NCI-H510A treated with DMSO at 0.1 percent for 48 hours (cell line): Measurements from ENCODE around the gene CSAG1.
"Not testable (repeated sequence)": the region's sequence is repeated elsewhere in the genome, so short reads cannot be mapped to it uniquely, and the experiment has no call there.

Experiments
- DNase-seq: peaks from one replicate; lab custom pipeline; 2025; lab: John Stamatoyannopoulos, UW

The CSAG1 gene, protein sequence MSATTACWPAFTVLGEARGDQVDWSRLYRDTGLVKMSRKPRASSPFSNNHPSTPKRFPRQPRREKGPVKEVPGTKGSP

DNA sequence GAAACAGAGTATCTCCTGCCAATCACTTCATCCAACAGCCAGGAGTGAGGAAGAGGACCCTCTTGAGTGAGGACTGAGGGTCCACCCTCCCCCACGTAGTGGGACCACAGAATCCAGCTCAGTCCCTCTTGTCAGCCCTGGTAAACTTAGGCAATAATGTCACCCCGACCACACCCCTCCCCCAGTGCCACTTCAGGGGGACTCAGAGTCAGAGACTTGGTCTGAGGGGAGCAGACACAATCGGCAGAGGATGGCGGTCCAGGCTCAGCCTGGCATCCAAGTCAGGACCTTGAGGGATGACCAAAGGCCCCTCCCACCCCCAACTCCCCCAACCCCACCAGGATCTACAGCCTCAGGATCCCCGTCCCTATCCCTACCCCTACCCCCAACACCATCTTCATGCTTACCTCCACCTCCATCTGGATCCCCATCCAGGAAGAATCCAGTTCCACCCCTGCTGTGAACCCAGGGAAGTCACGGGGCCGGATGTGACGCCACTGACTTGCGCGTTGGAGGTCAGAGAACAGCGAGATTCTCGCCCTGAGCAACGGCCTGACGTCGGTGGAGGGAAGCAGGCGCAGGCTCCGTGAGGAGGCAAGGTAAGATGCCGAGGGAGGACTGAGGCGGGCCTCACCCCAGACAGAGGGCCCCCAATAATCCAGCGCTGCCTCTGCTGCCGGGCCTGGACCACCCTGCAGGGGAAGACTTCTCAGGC, at the start of gene CSAG1, which contains the start of gene MAGEA12:
CSAG1 (minus strand) TSS at position 461 of the 715 bp plus-strand sequence. CDS start 1,261 bp downstream, outside the sequence.
MAGEA12 (plus strand) TSS at position 497 of the 715 bp plus-strand sequence. CDS start 2,405 bp downstream, outside the sequence.
- peak; percentile 60 for DNase-seq

DNA sequence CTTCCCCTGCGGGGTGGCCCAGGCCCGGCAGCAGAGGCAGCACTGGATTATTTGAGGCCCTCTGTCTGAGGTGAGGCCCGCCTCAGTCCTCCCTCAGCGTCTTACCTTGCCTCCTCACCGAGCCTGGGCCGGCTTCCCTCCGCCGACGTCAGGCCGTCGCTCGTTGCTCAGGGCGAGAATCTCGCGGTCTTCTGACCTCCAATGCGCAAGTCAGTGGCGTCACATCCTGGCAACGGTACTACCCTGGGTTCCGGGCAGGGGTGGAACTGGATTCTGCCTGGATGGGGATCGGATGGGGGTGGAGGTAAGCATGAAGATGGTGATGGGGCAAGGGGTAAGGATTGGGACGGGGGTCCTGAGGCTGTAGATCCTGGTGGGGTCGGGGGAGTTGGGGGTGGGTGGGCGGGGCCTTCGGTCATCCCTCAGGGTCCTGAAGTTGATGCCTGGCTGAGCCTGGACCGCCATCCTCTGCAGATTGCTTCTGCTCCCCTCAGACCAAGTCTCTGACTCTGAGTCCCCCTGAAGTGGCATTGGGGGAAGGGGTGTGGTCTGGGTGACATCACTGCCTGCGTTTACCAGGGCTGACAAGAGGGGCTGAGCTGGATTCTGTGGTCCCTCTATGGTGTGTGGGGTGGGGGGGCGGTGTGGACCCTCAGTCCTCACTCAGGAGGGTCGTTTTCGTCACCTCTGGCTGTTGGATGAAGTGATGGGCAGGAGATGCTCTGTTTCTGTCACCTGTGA, 36.2 kb upstream of the CSAG1 start, which contains the start of gene MAGEA6:
MAGEA6 (minus strand) TSS at position 141 of the 741 bp plus-strand sequence. CDS start 2,039 bp downstream, outside the sequence.
- DNase-seq, result not testable (repeated sequence)

DNA sequence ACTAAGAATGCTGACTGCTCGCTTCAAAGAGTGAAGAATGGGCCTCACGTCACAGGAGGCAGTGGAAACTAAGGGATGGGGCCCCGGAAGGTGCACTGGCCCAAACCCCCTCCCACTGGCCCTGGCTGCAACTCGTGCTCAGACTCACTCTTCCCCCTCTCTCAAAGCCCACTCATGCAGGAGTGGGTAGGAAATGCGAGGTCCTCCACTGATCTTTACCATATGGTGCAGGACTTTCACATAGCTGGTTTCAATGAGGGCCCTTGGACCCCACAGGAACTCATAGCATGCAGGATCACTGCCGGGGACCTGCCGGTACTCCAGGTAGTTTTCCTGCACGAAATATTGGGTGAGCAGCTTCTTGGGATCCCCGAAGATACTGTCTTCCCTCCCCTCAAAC, 33.0 kb upstream of the CSAG1 start:
- not testable (repeated sequence) for DNase-seq

DNA sequence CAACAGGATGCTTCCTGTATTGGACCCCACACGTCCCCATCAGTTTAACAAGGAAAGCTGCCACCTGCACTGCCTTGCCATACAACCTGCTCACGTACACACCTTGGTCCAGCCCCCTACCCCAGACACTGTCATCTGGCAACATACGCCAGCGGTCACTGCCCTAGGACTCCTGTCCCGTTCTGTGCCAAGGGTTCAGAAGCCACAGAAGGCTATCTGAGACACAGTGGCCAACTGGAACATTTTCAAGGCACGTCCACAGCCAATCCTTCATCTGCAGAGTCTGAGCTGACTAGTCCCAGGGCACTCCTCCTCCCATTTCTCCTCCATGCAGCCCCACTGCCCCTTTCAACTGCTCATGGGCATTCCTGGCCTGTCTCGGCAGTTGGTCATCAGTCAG, 28.1 kb upstream of the CSAG1 start:
- DNase-seq, result not testable (repeated sequence)

DNA sequence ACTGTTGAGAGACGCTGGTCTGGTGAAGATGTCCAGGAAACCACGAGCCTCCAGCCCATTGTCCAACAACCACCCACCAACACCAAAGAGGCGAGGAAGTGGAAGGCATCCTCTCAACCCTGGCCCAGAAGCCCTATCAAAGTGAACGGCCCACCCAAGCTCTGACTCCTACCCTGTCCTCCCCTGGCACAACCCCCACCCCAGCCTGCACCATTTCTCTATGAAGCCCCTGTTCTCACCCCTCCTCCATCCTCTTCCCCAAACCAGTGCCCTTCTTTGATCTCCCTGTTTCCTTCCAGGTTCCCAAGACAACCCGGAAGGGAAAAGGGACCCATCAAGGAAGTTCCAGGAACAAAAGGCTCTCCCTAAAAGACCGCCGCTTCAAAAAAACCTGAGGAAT, 26.0 kb upstream of the CSAG1 start:
- not testable (repeated sequence) for DNase-seq

DNA sequence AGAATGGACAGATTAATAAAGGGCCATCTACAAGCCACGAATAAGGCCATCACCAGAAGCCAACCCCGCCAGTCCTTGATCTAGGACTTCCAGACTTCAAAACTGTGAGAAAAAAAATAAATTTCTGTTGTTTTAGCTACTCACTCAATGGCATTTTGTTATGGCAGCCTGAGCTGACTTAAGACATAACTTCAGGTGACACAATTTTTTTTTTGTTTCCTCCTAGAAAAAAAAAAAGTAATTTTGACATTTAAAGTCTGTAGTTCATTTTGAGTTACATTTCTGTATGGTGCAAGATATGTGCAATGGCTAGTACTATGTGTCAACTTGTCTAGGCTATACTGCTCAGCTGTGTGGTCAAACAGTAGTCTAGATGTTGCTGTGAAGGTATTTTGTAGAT, 25.4 kb upstream of the CSAG1 start, which contains the start of gene CSAG3:
CSAG3 (plus strand) TSS at position 301 of the 400 bp plus-strand sequence.
- DNase-seq, result not testable (repeated sequence)

DNA sequence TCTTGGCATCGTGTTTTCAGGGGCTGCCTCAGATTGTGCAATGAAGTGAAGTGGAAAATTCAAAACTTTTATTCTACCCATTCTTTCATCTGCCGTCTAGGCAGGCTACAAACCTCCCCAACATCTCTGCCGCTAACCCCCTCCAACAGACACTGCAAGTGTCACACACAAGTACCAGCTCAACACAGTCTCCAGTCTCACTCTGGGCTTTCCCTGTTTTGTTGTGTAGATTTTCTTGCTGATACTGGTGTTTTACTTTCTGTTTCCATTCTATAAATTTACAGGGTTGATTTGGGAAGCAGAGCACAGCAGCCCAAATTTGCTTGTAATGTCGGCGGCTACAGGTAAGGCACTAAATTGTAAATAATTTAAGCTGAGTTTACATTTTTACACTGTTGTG, 21.4 kb upstream of the CSAG1 start:
- not testable (repeated sequence) for DNase-seq

DNA sequence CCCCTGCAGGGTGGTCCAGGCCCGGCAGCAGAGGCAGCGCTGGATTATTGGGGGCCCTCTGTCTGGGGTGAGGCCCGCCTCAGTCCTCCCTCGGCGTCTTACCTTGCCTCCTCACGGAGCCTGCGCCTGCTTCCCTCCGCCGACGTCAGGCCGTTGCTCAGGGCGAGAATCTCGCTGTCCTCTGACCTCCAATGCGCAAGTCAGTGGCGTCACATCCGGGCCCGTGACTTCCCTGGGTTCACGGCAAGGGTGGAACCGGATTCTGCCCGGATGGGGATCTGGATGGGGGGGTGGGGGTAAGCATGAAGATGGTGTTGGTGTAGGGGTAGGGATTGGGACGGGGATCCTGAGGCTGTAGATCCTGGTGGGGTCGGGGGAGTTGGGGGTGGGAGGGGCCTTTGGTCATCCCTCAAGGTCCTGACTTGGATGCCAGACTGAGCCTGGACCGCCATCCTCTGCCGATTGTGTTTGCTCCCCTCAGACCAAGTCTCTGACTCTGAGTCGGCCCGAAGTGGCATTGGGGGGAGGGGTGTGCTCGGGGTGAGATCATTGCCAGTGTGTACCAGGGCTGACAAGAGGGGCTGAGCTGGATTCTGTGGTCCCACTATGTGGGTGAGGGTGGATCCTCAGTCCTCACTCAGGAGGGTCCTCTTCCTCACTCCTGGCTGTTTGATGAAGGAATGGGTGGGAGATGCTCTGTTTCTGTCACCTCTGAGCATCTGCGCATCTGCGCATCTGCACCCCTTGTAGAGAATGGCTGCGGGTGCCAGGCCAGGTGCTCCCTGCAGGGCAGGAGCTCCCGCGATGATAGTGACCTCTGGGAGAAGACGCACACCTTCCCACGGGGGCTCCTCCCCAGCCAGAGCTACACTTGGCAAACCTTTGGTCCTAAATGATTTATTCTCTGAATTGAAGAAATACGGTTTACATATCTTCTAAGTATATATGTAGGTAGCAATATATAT, 20.4 kb upstream of the CSAG1 start, which contains the start of gene MAGEA2:
MAGEA2 (minus strand) TSS at position 157 of the 965 bp plus-strand sequence. CDS start 2,479 bp downstream, outside the sequence.
- DNase-seq, result not testable (repeated sequence)

DNA sequence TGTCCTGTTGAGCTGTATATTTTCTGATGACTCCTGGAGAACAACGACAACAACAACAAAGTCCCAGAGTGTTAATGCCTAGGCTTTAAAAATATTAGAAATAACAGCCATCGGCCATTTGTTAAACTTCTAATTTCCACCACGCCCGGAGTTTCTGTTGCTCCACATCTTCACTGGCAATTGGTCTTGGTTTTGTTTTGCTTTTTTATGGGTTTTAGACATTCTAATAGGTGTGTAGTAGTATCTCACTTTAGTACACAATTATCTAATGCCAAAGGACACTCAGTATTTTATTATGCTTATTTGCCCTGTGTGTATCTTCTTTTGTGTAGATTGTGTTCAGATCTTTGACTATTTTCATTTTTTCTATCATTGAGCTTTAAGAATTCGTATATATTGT, 5.0 kb upstream of the CSAG1 start:
- no peak for DNase-seq

DNA sequence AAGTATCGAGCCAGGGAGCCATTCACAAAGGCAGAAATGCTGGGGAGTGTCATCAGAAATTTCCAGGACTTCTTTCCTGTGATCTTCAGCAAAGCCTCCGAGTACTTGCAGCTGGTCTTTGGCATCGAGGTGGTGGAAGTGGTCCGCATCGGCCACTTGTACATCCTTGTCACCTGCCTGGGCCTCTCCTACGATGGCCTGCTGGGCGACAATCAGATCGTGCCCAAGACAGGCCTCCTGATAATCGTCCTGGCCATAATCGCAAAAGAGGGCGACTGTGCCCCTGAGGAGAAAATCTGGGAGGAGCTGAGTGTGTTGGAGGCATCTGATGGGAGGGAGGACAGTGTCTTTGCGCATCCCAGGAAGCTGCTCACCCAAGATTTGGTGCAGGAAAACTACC, 3.0 kb upstream of the CSAG1 start:
- DNase-seq, result not testable (repeated sequence)

DNA sequence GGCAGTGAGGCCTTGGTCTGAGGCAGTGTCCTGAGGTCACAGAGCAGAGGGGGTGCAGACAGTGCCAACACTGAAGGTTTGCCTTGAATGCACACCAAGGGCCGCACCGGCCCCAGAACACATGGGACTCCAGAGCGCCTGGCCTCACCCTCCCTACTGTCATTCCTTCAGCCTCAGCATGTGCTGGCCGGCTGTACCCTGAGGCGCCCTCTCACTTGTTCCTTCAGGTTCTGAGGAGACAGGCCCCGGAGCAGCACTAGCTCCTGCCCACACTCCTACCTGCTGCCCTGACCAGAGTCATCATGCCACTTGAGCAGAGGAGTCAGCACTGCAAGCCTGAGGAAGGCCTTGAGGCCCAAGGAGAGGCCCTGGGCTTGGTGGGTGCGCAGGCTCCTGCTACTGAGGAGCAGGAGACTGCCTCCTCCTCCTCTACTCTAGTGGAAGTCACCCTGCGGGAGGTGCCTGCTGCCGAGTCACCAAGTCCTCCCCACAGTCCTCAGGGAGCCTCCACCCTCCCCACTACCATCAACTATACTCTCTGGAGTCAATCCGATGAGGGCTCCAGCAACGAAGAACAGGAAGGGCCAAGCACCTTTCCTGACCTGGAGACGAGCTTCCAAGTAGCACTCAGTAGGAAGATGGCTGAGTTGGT, 2.5 kb upstream of the CSAG1 start:
- no peak for DNase-seq

DNA sequence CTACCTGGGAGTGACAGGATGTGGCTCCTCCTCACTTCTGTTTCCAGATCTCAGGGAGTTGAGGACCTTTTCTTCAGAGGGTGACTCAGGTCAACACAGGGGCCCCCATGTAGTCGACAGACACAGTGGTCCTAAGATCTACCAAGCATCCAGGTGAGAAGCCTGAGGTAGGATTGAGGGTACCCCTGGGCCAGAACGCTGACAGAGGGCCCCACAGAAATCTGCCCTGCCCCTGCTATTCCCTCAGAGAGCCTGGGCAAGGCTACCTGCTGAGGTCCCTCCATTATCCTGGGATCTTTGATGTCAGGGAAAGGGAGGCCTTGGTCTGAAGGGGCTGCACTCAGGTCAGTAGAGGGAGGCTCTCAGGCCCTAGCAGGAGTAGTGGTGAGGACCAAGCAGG, 1.6 kb upstream of the CSAG1 start:
- DNase-seq, result no peak

DNA sequence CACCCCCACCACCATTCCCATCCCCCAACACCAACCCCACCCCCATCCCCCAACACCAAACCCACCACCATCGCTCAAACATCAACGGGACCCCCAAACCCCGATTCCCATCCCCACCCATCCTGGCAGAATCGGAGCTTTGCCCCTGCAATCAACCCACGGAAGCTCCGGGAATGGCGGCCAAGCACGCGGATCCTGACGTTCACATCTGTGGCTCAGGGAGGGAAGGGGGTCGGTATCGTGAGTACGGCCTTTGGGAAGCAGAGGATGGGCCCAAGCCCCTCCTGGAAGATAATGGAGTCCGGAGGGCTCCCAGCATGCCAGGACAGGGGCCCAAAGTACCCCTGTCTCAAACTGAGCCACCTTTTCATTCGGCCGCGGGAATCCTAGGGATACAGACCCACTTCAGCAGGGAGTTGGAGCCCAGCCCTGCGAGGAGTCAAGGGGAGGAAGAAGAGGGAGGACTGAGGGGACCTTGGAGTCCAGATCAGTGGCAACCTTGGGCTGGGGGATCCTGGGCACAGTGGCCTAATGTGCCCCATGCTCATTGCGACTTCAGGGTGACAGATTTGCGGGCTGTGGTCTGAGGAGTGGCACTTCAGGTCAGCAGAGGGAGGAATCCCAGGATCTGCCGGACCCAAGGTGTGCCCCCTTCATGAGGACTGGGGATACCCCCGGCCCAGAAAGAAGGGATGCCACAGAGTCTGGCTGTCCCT, 780 bp upstream of the CSAG1 start:
- DNase-seq, result not testable (repeated sequence)

DNA sequence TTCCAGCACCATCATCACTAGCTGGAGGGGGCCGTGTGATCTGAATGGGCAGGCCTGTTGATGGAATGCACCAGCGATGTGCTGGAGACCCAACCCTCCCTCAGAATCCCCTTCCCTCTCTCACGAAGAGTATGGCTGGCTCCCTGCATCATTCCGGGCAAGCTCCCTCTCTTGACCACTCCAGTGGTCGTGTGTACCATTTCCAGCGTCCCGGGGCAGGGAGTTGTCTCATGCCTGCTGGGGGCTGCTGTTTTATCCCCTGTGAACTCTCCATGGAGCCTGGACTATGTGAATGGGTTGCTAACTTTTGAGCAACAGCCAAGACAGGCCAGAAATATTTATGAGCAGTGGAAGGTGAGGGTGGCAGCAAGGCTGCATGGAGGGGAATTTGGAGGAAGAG, 8.1 kb downstream of the CSAG1 start:
- DNase-seq, result no peak

DNA sequence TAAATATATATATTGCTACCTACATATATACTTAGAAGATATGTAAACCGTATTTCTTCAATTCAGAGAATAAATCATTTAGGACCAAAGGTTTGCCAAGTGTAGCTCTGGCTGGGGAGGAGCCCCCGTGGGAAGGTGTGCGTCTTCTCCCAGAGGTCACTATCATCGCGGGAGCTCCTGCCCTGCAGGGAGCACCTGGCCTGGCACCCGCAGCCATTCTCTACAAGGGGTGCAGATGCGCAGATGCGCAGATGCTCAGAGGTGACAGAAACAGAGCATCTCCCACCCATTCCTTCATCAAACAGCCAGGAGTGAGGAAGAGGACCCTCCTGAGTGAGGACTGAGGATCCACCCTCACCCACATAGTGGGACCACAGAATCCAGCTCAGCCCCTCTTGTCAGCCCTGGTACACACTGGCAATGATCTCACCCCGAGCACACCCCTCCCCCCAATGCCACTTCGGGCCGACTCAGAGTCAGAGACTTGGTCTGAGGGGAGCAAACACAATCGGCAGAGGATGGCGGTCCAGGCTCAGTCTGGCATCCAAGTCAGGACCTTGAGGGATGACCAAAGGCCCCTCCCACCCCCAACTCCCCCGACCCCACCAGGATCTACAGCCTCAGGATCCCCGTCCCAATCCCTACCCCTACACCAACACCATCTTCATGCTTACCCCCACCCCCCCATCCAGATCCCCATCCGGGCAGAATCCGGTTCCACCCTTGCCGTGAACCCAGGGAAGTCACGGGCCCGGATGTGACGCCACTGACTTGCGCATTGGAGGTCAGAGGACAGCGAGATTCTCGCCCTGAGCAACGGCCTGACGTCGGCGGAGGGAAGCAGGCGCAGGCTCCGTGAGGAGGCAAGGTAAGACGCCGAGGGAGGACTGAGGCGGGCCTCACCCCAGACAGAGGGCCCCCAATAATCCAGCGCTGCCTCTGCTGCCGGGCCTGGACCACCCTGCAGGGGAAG, 19.4 kb downstream of the CSAG1 start, which contains the start of gene MAGEA2B:
MAGEA2B (plus strand) TSS at position 814 of the 973 bp plus-strand sequence. CDS start 2,479 bp downstream, outside the sequence.
- not testable (repeated sequence) for DNase-seq

DNA sequence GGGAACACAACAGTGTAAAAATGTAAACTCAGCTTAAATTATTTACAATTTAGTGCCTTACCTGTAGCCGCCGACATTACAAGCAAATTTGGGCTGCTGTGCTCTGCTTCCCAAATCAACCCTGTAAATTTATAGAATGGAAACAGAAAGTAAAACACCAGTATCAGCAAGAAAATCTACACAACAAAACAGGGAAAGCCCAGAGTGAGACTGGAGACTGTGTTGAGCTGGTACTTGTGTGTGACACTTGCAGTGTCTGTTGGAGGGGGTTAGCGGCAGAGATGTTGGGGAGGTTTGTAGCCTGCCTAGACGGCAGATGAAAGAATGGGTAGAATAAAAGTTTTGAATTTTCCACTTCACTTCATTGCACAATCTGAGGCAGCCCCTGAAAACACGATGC, 20.3 kb downstream of the CSAG1 start:
- not testable (repeated sequence) for DNase-seq

DNA sequence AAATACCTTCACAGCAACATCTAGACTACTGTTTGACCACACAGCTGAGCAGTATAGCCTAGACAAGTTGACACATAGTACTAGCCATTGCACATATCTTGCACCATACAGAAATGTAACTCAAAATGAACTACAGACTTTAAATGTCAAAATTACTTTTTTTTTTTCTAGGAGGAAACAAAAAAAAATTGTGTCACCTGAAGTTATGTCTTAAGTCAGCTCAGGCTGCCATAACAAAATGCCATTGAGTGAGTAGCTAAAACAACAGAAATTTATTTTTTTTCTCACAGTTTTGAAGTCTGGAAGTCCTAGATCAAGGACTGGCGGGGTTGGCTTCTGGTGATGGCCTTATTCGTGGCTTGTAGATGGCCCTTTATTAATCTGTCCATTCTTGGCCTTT, 24.3 kb downstream of the CSAG1 start, which contains the start of gene CSAG2:
CSAG2 (minus strand) TSS at position 101 of the 400 bp plus-strand sequence. CDS start 161 bp downstream, outside the sequence.
- DNase-seq, result not testable (repeated sequence)

DNA sequence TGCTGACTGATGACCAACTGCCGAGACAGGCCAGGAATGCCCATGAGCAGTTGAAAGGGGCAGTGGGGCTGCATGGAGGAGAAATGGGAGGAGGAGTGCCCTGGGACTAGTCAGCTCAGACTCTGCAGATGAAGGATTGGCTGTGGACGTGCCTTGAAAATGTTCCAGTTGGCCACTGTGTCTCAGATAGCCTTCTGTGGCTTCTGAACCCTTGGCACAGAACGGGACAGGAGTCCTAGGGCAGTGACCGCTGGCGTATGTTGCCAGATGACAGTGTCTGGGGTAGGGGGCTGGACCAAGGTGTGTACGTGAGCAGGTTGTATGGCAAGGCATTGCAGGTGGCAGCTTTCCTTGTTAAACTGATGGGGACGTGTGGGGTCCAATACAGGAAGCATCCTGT, 27.0 kb downstream of the CSAG1 start:
- DNase-seq, result not testable (repeated sequence)

DNA sequence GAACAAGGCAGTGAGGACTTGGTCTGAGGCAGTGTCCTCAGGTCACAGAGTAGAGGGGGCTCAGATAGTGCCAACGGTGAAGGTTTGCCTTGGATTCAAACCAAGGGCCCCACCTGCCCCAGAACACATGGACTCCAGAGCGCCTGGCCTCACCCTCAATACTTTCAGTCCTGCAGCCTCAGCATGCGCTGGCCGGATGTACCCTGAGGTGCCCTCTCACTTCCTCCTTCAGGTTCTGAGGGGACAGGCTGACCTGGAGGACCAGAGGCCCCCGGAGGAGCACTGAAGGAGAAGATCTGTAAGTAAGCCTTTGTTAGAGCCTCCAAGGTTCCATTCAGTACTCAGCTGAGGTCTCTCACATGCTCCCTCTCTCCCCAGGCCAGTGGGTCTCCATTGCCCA, 33.1 kb downstream of the CSAG1 start:
- not testable (repeated sequence) for DNase-seq
